HCT116 (cell line): Measurements from ENCODE around the gene EXOSC3. TPM values are rescaled to one million over a fixed set of nuclear protein-coding genes. Genes with fewer than 3 reads are reported as not detected.

ENCODE experiments used
- ATAC-seq: fragments of 200-7000 bp; cut with Tn5 transposase; 2 replicates; pipeline ENCODE4 v1.9.1; 2020; ENCODE audit warnings: mild to moderate bottlenecking, moderate library complexity
- BruUV-seq: library from RNA; stranded (reverse); fragments of 400-500 nt; replicated peaks from 2 replicates; lab custom pipeline; 2021; lab: Mats Ljungman, UMichigan
- CTCF ChIA-PET: fragments of 300-600 bp; sonication (Branson Sonifier 250); formaldehyde crosslinking; loops from one replicate; lab custom pipeline; 2021; ENCODE audit warnings: antibody characterized with exemption; lab: Charles Lee
- POLR2A ChIA-PET: fragments of 300-600, 350-600 bp; sonication (Branson Sonifier 250); formaldehyde crosslinking; loops from one replicate; lab custom pipeline; 2021; ENCODE audit warnings: antibody characterized with exemption; lab: Charles Lee
- RAD21 ChIA-PET, 2 experiments: fragments of 300-600 bp; sonication (Branson Sonifier 250); formaldehyde crosslinking; loops; one replicate each; lab custom pipeline; 2023; ENCODE audit warnings: low total read pairs in 2 of 2; ENCODE audit not compliant: uncharacterized antibody in 2 of 2, unreplicated experiment in 2 of 2, low non-redundant PET in 1 of 2; lab: Charles Lee
- DNase-seq: peaks from one replicate; pipeline ENCODE4 v3.0.0-alpha.2; 2010; ENCODE audit warnings: low read depth, low spot score
- H2AFZ ChIP-seq: fragments of 200-600 bp; shearing (Covaris generic), sonication (generic); 2 replicates; pipeline ENCODE4 v1.6.1; 2017; ENCODE audit warnings: low read depth, mixed run types, mixed read lengths, antibody characterized with exemption, low read length; ENCODE audit not compliant: poor library complexity, severe bottlenecking
- H3K27ac ChIP-seq: 2 replicates; pipeline ENCODE4 v1.5.1; 2012; ENCODE audit warnings: low read depth, low read length
- H3K27me3 ChIP-seq: fragments of 200-600 bp; sonication (generic); 2 replicates; pipeline ENCODE4 v1.6.1; 2016; ENCODE audit warnings: mixed run types, low read length, mixed read lengths; ENCODE audit not compliant: insufficient read depth
- H3K36me3 ChIP-seq, 2 experiments: fragments of 200-500 bp in 1 of 2; fragments of 200-600 bp in 1 of 2; sonication (Bioruptor generic) in 1 of 2; sonication (generic) in 1 of 2; 2 replicates each; pipeline versions ENCODE4 v1.5.1 to v1.6.1; 2014 to 2016; ENCODE audit warnings: low read length in 2 of 2, inconsistent platforms in 1 of 2, mixed read lengths in 1 of 2, mixed run types in 1 of 2; ENCODE audit not compliant: insufficient read depth in 2 of 2, control insufficient read depth in 1 of 2
- H3K4me1 ChIP-seq, 2 experiments: fragments of 200-600 bp in 1 of 2; sonication (generic) in 1 of 2; 2 replicates each; pipeline versions ENCODE4 v1.5.1 to v1.6.1; 2012 to 2017; ENCODE audit warnings: low read length in 2 of 2, inconsistent platforms in 1 of 2, mild to moderate bottlenecking in 1 of 2, mixed read lengths in 1 of 2, mixed run types in 1 of 2, moderate library complexity in 1 of 2; ENCODE audit not compliant: insufficient read depth in 2 of 2, control insufficient read depth in 1 of 2
- H3K4me2 ChIP-seq: fragments of 200-600 bp; sonication (generic); 2 replicates; pipeline ENCODE4 v1.6.1; 2017; ENCODE audit warnings: mixed run types, low read length, mixed read lengths
- H3K4me3 ChIP-seq, 2 experiments: fragments of 200-600 bp in 1 of 2; sonication (generic) in 1 of 2; replicated peaks in 1 of 2; 2 replicates each; pipeline ENCODE4 v1.5.1; 2011 to 2016; ENCODE audit warnings: low read length in 2 of 2, control low read depth in 1 of 2, low read depth in 1 of 2, mild to moderate bottlenecking in 1 of 2, mixed read lengths in 1 of 2, mixed run types in 1 of 2
- H3K79me2 ChIP-seq: fragments of 200-600 bp; sonication (generic); 2 replicates; pipeline ENCODE4 v1.6.1; 2017; ENCODE audit warnings: mild to moderate bottlenecking, mixed run types, low read length, moderate library complexity, mixed read lengths; ENCODE audit not compliant: insufficient read depth
- H3K9ac ChIP-seq: fragments of 200-600 bp; sonication (generic); 2 replicates; pipeline ENCODE4 v1.6.1; 2016; ENCODE audit warnings: low read length, mixed read lengths
- H3K9me2 ChIP-seq: fragments of 200-600 bp; sonication (generic), shearing (Covaris generic); 2 replicates; pipeline ENCODE4 v1.6.1; 2017; ENCODE audit warnings: mixed run types, mild to moderate bottlenecking, moderate library complexity; ENCODE audit not compliant: insufficient read depth
- H3K9me3 ChIP-seq, 2 experiments: fragments of 200-500 bp in 1 of 2; fragments of 200-600 bp in 1 of 2; sonication (Bioruptor generic) in 1 of 2; sonication (generic) in 1 of 2; 2 replicates each; pipeline ENCODE4 v1.6.1; 2014 to 2017; ENCODE audit warnings: low read length in 2 of 2, mixed read lengths in 2 of 2, inconsistent platforms in 1 of 2, low read depth in 1 of 2, mild to moderate bottlenecking in 1 of 2, mixed run types in 1 of 2, moderate library complexity in 1 of 2; ENCODE audit not compliant: control insufficient read depth in 1 of 2, insufficient read depth in 1 of 2
- H4K20me1 ChIP-seq: fragments of 200-600 bp; sonication (generic), shearing (Covaris generic); 2 replicates; pipeline ENCODE4 v1.6.1; 2017; ENCODE audit warnings: mixed run types, mild to moderate bottlenecking, moderate library complexity; ENCODE audit not compliant: insufficient read depth
- CBX3 ChIP-seq: IDR thresholded peaks from 2 replicates; pipeline ENCODE4 v1.6.1; 2012; ENCODE audit warnings: low read depth
- EZH2 ChIP-seq: fragments of 200-600 bp; sonication (generic); IDR thresholded peaks from 2 replicates; pipeline ENCODE4 v1.6.1; 2017; ENCODE audit warnings: antibody characterized with exemption, mixed run types
- EZH2phosphoT487 ChIP-seq: fragments of 200-600 bp; IDR thresholded peaks from 2 replicates; pipeline ENCODE4 v1.6.1; 2018; ENCODE audit warnings: antibody characterized with exemption, borderline replicate concordance
- FOSL1 ChIP-seq: IDR thresholded peaks from 2 replicates; pipeline ENCODE4 v1.6.1; 2012; ENCODE audit warnings: low read depth
- YY1 ChIP-seq: IDR thresholded peaks from 2 replicates; pipeline ENCODE4 v1.6.1; 2011; ENCODE audit warnings: low read length, low read depth, moderate library complexity, mild to moderate bottlenecking; ENCODE audit not compliant: insufficient replicate concordance; ENCODE audit errors: extremely low read depth
- ZBTB33 ChIP-seq: IDR thresholded peaks from 2 replicates; pipeline ENCODE4 v1.6.1; 2011; ENCODE audit warnings: mild to moderate bottlenecking, low read length, moderate library complexity; ENCODE audit not compliant: insufficient replicate concordance; ENCODE audit errors: extremely low read depth
- ZFX ChIP-seq: fragments of 450-650 bp; IDR thresholded peaks from 2 replicates; pipeline ENCODE4 v1.6.1; 2017
- intact Hi-C: fragments of 100-400 bp; cut with micrococcal nuclease; formaldehyde crosslinking; loops from 2 replicates; pipeline ENCODE4 v1.10.0; 2022
- total RNA-seq: library from RNA; stranded (reverse); gene quantifications from one replicate; pipeline ENCODE4 v1.2.1, GENCODE V29; 2021; ENCODE audit not compliant: unreplicated experiment

EXOSC3 gene
- total RNA-seq, 1 experiment from 2014 or later: 79.6 TPM

GRCh38 chr9:37806271-37806670, 21.4 kb upstream of the EXOSC3 start:
- Histone ChIP-seq H2AFZ (no peak overlapping the region), H3K4me2 (no peak overlapping the region), H3K27ac (no peak overlapping the region), H3K4me1 (peaks cover 8 to 11% of the 10 kb centered on the region in 2 experiments; a peak in 3 of 4 replicates), H3K9me3 (no peaks in the 10 kb centered on the region), H4K20me1 (peaks cover 6% of the 10 kb centered on the region; the same call in 1 of the 2 replicates), H3K9ac (no peak overlapping the region), H3K9me2 (no peaks in the 10 kb centered on the region), H3K36me3 (peaks cover 2 to 4% of the 10 kb centered on the region in 2 experiments; a peak in 1 of 4 replicates), H3K4me3 (no peak overlapping the region), H3K27me3 (no peaks in the 10 kb centered on the region), H3K79me2 (peaks cover 76% of the 10 kb centered on the region)
- no TSS peak for BruUV-seq
- no peak for TF ChIP-seq EZH2phosphoT487
- TF ChIP-seq EZH2: no peak
- TF ChIP-seq FOSL1: no peak
- no peak for TF ChIP-seq ZFX
- TF ChIP-seq YY1: no peak
- no peak for TF ChIP-seq CBX3
- no peak for TF ChIP-seq ZBTB33
- POLR2A ChIA-PET: no interaction called here
- intact Hi-C loops: no loop called here
- DNase-seq (no peak), ATAC-seq (peak; percentile 42; the same call in 1 of the 2 replicates)
- RAD21 ChIA-PET: no interaction called here
- CTCF ChIA-PET: no interaction called here
